ENCODE data around the gene GABRA6.

GRCh38 chr5:161740433-161740832 is 54.9 kb downstream of the GABRA6 start:
- no peak for TF ChIP-seq CTCF (conservative IDR thresholded peaks at IDR 0.05 in 1 of 2, IDR thresholded peaks at IDR 0.05 in 1 of 2; ENCODE audit: low read depth in 1 of 2, low read length in 2 of 2)
- TF ChIP-seq EZH2 (IDR thresholded peaks at IDR 0.05; ENCODE audit: low read length, missing control alignments) = no peak

Measured in fibroblast of lung (primary cell).